GM12865 (cell line): ENCODE results near the gene FSTL1.
A peak's percentile ranks its signal among the peaks of the same experiment; 100 is the strongest.

Source experiments
- DNase-seq: peaks from one replicate; pipeline ENCODE4 v3.0.0; 2010; ENCODE audit warnings: low read depth
- H3K4me3 ChIP-seq: 2 replicates; pipeline ENCODE4 v1.5.1; 2011; ENCODE audit warnings: mild to moderate bottlenecking, low read depth, low read length, control low read depth
- TF ChIP-seq, protein P1 (sequence below): IDR thresholded peaks from 2 replicates; pipeline ENCODE4 v1.5.1; 2011; ENCODE audit warnings: low read length, control low read depth, low read depth, inconsistent platforms; ENCODE audit not compliant: insufficient read depth; ENCODE audit errors: missing control alignments

The FSTL1 gene, protein sequence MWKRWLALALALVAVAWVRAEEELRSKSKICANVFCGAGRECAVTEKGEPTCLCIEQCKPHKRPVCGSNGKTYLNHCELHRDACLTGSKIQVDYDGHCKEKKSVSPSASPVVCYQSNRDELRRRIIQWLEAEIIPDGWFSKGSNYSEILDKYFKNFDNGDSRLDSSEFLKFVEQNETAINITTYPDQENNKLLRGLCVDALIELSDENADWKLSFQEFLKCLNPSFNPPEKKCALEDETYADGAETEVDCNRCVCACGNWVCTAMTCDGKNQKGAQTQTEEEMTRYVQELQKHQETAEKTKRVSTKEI

DNA sequence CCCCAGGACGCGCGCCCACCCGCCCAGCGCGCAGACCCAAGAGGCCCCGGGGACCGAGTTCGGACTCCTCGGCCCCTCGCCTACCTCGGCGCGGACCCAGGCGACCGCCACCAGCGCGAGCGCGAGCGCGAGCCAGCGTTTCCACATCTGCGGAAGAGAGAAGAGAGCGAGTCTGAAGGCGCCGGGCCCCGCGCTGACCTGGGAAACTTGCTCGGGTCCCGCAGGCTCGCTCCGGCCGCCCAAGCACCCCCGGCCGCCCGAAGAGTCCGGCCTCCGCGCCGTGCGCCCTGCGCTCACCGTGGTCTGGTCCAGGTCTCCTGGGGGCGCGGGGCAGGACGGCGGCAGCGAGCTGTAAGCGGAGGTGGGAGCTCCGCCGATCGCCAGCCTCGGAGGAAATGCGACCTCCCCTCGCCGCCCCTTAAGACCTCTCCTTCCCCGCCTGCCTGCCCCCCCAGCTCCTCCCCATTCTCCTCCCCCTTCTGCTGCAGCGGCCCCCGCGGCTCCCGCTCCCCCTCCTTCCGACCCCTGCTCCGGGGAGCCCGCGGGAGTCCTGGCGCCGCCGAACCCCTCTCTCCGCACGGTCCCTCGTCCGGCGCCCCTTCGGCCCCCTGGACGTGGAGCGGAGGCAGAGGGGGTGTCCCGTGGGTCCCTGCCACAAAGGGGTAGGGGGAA is at the start of gene FSTL1:
TSS of gene FSTL1 (minus strand) at position 393 of the 672 bp plus-strand sequence. CDS start at position 147, 246 bp downstream.
- peak within 1 kb of the TSS; percentile 30 for H3K4me3 ChIP-seq
- TF ChIP-seq, protein P1, sequence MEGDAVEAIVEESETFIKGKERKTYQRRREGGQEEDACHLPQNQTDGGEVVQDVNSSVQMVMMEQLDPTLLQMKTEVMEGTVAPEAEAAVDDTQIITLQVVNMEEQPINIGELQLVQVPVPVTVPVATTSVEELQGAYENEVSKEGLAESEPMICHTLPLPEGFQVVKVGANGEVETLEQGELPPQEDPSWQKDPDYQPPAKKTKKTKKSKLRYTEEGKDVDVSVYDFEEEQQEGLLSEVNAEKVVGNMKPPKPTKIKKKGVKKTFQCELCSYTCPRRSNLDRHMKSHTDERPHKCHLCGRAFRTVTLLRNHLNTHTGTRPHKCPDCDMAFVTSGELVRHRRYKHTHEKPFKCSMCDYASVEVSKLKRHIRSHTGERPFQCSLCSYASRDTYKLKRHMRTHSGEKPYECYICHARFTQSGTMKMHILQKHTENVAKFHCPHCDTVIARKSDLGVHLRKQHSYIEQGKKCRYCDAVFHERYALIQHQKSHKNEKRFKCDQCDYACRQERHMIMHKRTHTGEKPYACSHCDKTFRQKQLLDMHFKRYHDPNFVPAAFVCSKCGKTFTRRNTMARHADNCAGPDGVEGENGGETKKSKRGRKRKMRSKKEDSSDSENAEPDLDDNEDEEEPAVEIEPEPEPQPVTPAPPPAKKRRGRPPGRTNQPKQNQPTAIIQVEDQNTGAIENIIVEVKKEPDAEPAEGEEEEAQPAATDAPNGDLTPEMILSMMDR: no peak
- DNase-seq: no peak

DNA sequence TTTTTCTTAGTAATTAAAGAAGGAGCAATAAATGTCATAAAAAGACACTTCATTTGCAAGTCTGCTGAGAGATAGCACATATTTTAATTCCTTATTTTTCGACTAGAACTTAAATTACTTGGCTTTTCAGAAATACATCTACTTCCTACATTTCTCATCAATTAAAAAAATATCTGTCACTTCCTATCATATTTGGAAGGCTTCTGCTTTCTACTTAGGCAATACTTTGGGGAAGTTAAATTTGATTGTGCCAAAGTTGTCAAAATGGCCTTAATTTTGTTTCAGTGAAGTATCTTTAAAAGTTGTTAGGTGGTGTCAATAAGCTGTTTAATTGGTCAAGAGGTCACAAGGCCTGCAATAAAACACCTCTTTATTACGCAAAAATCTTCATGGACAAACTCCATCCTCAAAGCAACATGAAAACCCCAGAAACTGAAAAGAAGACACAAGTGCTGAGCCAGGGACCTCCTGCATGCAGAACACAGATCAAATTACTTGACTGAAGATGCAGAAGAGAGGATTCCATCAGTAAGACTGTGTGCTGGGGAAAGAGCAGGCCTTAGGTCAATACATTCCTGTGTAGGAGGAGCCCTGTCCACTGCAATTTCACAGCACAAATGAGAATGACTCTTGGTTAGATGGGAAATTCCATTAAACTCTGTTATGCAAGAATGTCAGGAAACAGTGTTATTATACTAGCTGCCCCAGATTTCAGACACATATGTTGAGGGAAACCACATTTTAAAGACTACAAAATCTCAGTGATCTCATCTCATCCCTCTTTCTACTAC is 48.0 kb upstream of the FSTL1 start:
- H3K4me3 ChIP-seq: no peak overlapping the region
- TF ChIP-seq, protein P1: no peak
- no peak for DNase-seq

DNA sequence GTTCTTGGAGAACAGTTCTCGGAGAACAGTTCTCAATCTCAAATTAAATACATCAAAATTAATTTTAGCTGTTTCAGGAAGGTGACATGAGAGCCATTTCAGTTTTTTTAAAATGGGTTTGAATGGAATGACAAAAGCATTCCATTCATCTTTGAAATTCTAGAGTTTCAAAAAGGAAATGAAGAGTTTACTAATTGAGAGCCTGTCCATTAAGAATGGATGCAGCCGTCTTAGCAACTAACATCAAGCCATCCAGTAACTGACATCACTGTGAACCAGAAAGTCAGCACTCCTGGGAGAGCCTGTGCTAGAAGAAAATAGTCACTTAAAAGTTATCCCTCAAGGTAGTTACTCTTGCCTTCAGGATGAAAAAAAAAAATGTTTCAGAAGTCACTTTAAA is 47.0 kb upstream of the FSTL1 start:
- TF ChIP-seq, protein P1: no peak

DNA sequence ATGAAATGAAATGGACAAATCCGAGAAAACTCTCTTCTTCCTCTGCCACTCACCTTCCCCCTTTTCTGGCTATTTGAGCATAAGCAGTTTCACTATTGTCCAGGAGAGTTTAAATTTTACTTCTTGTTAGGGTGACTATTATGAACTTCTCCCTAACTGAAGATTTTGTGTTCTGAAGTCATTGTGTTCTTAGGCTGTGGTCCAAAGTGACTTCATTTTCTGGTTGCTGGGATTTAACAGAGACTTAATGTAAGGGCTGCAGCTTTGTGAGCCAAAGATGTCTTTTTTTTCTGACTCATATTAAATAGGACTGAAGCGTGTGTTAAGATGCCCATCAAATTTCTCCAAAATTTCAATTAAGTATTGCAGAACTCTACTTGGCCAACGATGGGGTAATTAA is 46.5 kb upstream of the FSTL1 start:
- TF ChIP-seq, protein P1: no peak
- no peak for DNase-seq
- no peak overlapping the region for H3K4me3 ChIP-seq

More for the DNA sequence above, 47.0 kb upstream of the FSTL1 start:
- no peak overlapping the region for H3K4me3 ChIP-seq
- no peak for DNase-seq

DNA sequence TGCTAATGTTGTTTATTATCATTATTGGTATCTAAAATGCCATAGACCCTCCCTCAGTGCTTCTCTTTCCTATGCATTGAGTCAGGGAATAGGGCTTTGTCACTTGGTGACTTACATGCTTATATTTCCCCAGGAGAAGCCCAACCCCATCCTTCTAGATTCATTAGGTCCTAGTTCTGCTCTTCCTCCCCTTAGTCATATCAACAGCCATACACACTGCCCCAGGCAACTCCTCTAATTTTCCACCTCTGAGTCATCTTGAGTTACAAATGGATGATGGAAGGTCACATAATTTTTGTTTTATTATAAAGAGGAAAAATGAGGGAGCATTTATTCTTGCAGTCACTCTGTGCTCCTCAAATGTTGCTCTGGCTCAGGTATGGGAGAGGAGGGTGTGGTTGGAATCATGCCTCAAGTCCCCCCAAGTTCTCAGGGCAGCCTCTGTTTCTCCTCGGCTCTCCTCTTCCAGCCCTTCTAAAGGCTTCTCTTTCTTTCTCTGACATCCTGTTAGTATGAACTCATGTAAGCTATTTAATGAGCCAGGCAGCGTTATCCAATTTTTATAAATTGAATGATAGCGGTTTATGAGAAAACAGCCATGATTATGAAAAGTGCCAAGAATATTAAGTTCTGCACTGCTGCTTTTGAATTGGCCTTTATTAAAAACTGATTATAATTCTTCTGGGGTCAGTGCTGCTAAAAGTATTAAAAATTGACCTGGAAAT is 45.6 kb upstream of the FSTL1 start:
- DNase-seq: no peak
- H3K4me3 ChIP-seq: no peak overlapping the region
- TF ChIP-seq, protein P1: no peak

DNA sequence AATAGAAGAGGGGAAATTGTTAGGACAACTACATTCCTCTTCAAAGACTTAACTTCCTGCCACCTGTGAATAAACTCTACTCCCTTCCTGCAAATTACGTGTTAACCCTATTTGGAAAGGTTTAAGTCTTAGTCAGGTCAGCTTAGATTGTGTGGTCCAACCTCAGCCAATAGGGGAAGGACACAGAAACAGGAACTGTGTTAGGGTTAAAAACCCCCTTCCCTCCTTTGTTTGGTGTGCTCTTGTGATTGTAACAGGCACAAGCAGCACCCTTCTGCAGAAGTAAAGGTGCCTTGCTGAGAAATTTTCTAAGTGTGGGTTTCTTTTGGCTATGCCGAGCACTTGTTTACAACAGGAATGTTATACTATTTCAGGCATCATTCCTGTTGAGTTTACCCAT is 45.0 kb upstream of the FSTL1 start:
- DNase-seq: no peak
- no peak overlapping the region for H3K4me3 ChIP-seq
- TF ChIP-seq, protein P1: no peak
